HG03066 (cell line): ENCODE measurements around the gene DUSP19.
"Not testable (repeated sequence)": the region's sequence is repeated elsewhere in the genome, so short reads cannot be mapped to it uniquely, and the experiment has no call there.

Experiments
- ATAC-seq: cut with Tn5 transposase; IDR thresholded peaks from one replicate; pipeline ENCODE4 v1.9.1; 2021; ENCODE audit warnings: low read depth; ENCODE audit not compliant: unreplicated experiment

DUSP19 gene, protein sequence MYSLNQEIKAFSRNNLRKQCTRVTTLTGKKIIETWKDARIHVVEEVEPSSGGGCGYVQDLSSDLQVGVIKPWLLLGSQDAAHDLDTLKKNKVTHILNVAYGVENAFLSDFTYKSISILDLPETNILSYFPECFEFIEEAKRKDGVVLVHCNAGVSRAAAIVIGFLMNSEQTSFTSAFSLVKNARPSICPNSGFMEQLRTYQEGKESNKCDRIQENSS

DNA sequence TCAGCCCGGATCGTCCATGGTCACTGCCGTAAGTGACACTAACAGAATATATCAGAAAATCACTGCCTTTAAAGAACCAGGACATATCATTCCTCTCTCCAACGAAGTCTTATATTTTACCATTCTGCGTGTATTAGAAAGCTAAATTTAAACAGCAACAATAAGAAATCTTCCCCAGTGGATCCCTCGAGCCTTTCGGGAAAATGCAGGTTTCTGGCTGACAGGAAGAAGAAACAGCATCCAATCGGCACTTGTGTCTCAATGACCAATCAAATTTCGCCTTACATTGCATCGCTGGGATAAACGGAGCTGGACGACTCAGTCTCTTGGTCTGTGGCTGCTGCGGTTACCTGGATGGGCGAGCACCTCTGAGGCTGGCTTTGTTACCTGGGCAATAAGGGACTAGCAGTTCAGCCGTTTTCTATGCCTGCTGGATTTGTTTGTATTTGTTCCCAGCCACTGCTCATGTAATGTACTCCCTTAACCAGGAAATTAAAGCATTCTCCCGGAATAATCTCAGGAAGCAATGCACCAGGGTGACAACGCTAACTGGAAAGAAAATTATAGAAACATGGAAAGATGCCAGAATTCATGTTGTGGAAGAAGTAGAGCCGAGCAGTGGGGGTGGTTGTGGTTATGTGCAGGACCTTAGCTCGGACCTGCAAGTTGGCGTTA, at the start of gene DUSP19:
DUSP19 (plus strand) TSS at position 284 of the 675 bp plus-strand sequence; CDS start at position 471, 187 bp downstream.
- ATAC-seq: peak; percentile 92

DNA sequence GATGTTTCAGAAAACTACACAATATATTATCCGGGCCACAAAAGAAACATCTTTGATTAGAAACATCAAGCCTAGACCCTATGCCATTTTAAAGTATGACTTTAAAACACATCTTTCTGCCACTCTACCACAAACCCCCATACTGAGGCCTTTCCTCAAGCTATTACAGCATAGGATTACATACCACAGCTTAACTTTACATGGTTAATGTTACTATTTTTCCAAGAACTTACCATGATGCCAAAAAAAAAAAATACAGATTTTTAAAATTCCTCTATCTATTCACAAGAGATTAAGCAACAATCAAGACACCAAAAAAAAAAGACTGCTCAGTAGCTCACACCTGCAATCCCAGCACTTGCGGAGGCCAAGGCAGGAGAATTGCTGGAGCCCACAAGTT, 49.3 kb upstream of the DUSP19 start:
- no peak for ATAC-seq

DNA sequence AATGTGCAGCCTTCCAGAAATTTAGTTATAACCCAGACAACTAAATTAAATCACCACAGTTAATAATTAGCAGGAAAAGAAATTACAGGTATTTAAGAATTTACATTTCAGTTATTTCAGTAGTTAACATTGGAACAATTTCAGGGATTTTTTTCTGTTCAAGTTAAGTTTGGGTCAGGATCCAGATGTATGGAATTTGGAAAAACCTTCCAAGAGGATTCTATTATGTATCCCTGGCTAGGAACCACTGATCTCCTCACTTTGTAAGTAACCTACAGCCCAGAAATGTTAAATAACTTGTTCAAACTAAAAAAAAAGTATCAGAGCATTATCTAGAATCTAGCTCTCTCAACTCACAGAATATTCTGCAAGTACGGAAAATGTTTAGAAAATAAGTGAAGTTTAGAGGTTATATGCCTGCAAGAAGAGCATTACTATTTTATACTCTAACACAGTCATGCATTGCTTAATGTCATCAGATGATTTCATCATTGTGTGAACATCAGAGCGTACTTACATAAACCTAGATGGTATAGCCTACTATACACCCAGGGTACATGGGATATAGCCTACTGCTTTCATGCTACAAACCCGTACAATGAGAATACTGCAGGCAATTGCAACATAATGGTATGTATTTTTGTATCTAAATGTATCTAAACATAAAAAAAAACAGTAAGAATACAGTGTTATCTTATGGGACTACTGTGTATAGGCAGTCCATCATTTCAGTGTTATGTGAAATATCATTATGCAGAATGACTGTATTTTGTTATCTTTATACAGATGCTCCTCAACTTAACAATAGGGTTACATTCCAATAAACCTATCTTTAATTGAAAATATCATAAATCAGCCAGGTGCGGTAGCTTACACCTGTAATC, 46.4 kb upstream of the DUSP19 start:
- ATAC-seq: no peak

DNA sequence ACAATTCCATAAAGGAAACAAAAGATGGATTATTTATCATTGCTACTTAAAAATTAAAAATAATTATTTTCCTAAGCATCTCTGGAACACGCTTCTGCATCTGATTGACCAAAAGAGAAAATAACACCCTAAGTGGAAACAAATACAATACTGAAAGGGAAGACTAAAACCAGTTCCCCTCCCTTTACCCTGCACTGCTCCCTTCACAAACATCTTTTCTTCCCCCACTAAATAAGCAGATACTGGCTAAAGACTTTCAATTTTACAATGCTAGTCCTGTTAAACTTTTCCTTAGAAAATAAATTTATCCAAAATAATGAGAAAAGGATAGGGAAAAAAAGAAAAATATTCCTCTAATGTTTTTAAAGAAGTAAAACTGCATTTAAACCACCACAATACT, 44.6 kb upstream of the DUSP19 start:
- no peak for ATAC-seq

DNA sequence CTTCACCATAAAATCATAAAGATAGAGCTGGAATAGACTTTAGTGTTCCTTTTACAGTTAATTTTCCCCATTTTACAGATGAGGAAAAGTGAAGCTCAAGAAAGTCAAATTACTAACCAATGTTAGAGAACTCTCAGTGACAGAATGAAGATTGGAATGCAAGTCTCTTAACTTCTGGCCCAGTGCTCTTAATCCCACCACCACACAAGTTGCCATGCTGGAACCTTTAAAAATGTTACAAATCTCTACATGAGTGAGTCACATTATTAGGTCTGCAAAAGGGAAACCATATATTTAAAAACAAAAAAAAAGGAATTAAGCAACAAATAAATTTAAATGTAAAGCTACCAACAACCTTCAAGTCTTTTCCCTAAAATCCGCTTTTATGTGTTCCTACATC, 43.7 kb upstream of the DUSP19 start:
- no peak for ATAC-seq

DNA sequence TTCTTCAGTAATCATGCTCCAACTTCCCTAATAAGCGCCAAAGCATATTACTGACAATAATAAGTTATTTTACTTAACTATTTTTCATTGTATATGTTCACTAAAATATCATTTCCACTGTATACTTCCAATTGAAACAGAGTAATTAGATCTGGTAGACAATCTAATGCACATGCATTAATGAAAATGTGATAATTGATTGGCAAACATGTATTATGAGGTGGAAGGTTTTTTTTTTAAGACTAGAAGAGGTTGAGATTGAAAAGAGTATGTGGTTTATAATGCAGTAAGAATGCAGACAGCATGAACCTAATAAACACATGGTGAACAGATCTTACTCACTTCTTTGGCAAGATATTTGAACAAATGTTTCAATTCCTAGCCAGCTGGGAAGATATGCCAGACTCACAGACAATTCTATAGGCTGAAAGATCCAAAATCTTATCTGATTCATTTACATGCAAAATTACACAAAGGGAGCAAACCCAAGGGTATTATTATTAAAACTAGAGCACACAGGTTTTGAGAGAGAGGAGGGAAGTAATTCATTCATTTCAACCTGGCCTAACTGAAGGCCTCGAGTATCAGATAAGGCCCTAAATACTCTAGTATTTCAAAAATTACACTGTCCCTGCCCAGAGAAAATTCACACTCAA, 43.1 kb upstream of the DUSP19 start:
- no peak for ATAC-seq

DNA sequence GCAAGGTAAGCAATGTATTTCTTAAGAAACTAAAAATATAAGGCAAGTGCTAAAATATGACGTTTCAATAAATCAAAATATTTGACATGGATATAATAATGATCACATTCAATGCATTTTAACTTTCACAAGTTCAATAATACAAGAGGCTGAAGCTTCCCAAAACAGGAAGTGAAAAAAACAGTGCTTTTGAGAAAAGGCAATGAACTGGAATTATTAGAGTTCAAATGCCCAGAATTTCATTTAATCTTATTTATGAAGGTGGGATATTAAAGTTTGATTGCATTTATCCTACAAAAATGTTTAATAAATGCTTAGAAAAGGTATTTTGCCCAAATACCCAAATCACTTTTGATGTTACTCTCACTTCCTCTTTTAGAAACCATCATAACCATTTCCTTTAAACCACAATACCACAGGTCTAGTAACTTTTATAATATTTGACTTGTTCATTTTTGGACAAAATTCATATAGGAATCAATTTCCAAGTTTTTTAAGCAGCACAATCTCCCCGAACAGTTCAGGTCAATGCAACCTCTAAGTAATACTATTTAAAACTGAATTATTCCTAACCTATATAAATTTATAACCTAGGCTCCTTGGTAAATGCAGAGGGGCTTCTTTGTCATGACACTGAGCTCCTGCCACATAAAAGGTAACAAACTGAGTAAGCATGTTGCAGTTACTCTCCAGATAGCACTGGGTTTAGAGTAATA, 42.4 kb upstream of the DUSP19 start:
- peak; percentile 41 for ATAC-seq

DNA sequence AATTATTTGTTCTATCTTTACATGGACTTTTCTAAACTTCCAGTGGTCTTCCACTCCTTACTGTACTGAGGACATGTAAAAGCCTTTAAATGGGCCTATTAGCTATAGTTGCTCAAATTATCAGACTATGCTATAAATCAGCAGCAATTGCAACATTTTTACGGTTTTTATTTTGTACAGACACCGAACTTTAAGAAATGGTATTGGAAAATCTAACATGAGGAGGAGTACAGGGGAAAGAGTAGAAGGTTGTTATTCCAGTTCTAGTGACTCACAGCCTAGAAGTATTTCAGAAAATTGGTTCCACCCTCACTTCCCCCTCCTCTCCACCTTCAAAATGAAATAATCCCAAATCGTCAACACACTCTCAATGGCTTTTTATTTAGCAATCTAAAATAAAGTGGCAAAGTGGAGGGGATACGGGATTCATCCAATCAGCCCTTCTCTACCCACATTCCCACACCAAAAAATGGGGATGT, 41.4 kb upstream of the DUSP19 start:
- no peak for ATAC-seq

DNA sequence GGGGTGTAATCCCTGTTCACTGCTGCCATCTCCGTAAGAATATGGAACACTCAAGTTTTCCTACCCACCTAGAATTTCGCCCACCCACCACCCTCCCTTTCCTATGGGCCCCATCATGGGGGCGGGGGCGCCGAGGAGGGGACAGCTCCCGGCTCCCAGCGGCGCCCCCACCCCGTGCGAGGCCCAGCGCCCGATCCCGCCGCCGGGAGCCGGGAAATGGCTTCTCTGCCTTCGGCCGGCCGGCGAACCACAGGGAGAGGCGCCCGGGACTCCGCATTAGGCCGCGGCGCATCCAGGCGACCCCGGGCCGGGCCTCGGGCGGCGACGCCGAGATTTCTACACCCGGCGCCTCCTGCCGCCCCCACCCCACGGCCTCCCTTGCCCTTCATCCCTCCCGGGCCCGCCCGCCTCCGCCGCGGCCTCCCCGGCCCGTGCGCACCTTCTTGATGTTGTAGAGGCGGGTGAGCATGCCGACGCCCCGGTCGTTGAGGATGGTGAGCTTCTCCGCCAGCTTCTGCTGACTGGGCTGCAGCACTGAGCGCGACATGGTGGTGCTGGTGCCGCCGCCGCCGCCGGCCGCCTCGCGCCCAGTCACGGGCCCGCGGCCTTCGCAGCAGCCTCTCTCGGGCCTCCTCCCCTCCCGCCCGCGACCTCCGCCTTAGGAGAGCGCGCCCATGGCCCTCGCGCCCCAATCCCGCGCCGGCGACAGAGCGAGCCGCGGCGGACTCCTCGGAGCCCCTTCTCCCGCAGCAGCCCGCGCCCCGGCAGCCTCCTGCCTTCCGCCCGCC, 40.8 kb upstream of the DUSP19 start:
- peak; percentile 34 for ATAC-seq

DNA sequence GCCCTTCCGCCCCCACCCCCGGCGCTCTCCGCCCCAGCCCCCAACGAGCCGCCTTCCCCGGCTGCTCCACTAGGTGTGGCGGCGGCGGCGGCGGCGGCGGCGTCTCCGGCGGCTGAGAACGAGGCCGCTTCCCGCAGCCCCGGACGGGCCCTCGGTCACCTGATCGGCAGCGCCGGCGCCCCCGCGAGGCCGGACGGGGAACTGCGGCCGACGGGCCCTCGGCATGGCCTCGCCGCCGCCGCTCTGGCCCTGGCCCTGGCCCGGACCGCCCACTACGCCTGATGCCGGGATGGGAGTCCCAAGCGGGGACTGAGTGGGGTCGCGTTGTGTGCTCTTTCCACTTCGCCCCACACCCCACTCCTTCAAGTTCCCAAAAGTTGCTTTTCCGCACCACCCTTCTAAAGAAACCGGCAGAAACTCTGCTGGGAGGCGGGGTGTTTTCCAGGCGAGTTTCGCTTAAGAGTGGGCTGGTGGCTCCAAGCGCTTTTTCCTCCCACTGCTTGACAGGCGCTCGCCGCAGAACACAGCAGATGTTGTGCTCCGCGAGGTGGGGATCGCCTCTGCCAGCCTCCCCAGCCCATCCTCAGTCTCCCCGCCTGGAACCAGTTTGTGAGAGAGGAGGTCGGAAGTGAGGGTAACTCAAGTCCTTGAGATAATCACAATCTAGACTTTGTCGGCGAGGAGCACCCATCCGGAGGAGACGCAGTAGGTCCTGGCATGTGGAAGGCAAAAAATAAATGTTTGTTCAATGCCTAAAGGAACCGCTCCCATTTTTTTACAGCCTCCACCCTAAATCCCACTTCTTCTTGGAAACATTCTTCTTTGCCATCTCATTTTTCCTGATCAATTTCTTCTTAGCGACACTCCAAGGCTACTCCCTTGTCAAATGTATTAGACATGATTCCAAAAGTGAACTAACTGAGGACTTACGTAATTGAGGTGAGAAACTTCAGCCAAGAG, 39.9 kb upstream of the DUSP19 start, which contains the start of gene NCKAP1:
NCKAP1 (minus strand) TSS at position 117 of the 960 bp plus-strand sequence. CDS start 358 bp downstream, outside the sequence.
- peak; percentile 63 for ATAC-seq

DNA sequence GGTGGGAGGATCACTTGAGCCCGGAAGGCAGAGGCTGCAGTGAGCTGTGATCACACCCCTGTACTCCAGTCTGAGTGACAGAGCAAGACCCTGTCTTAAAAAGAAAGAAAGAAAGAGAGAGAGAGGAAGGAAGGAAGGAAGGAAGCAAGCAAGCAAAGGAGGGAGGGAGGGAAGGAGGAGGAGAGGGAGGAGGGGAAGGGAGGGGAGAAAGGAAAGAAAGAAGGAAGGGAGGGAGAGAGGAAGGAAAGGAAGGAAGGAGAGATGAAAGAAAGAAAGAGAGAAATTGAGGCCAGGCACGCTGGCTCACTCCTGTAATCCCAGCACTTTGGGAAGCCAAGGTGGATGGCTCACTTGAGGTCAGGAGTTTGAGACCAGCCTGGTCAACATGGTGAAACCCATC, 37.9 kb upstream of the DUSP19 start:
- no peak for ATAC-seq

DNA sequence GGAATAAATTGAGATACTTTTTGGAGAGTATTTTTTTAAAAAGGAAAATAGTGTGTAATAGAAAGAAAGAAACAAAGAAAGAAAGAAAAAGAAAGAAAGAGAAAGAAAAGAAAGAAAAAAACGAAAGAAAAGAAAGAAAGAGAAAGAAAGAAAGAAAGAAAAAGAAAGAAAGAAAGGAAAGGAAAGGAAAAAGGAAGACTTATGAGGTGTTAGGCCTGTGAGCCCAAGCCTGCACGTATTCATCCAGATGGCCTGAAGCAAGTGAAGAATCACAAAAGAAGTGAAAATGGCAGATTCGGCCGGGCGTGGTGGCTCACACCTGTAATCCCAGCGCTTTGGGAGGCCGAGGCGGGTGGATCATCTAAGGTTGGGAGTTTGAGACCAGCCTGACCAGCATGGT, 35.0 kb upstream of the DUSP19 start:
- ATAC-seq: not testable (repeated sequence)

DNA sequence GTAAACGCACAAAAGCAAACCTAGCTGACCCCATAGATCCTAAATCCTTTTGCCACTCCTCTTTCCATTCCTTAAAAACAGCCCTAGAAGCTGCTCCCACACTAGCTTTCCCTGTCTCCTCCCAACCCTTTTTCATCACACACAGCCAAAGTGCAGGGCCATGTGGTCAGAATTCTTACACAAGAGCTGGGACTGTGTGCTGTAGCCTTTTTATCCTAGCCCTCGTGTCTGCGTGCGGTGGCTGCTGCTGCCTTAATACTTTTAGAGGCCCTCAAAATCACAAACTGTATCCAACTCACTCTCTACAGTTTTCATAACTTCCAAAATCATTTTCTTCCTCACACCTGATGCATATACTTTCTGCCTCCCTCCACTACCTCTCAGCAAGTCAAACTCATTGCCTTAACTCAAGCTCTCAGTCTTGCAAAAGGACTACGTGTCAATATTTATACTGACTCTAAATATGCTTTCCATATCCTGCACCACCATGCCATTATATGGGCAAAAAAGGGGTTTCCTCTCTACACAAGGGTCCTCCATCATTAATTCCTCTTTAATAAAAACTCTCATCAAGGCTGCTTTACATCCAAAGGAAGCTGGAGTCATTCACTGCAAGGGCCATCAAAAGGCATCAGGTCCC, 30.9 kb upstream of the DUSP19 start:
- ATAC-seq: not testable (repeated sequence)

DNA sequence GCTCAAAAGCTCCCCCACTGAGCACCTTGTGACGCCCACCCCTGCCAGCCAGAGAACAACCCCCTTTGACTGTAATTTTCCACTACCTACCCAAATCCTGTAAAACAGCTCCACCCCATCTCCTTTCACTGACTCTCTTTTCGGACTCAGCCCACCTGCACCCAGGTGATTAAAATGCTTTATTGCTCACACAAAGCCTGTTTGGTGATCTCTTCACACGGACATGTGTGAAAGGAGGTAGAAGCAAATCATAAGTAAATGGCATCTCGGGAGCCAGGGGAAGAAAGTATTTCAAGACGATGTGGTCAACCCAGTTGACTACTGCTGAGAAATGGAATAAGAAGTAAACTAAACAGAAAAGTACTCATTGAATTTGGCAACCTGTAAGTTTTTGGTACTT, 29.1 kb upstream of the DUSP19 start:
- ATAC-seq: no peak

DNA sequence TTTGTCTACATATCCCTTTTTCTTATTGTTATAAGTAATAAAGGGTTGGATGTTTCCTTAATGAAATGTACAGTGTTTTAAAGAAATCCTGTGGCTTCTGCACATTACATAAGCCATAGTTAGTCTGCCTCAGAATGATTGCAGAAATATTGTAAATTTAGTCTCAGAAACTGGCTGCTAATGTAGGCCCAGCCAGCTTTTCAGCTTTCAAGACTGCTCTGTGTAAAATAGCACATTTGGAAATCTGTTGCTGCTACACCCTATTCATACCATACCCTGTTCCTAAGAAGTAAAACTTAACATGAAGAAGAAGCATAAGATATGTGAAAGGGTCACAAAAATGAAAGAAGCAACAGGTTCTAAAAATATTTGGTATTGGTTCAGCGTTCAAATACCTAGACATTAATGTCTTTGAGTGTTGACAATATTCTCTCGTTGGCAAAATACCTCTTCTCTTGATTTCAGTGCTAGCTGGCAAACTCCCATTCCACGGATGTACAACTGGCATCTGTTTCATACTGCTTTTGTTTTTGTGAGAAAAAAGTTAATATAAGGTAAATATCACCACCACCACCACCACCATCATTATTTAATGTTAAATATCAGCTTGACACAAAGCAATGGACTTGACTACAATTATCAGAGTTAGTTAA, 21.1 kb upstream of the DUSP19 start:
- ATAC-seq: peak; percentile 44

DNA sequence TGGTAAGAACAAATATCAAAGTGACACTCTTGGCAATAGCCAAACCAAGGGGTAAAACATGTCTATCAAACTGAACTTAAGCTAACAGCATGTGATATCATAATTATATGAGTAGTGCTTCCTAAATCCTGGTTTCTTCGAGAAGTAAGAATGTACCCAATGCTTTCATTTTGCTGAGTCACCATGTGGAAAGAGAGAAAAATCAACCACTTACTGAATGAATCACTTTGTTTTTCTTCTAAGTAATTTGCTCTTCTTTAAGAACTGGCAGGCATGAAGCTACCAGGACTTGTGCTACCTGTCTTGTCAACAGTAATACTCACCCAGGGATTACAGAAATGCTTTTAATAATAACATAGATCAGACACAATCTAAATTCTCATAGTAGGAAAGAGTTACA, 19.0 kb upstream of the DUSP19 start:
- ATAC-seq: no peak

DNA sequence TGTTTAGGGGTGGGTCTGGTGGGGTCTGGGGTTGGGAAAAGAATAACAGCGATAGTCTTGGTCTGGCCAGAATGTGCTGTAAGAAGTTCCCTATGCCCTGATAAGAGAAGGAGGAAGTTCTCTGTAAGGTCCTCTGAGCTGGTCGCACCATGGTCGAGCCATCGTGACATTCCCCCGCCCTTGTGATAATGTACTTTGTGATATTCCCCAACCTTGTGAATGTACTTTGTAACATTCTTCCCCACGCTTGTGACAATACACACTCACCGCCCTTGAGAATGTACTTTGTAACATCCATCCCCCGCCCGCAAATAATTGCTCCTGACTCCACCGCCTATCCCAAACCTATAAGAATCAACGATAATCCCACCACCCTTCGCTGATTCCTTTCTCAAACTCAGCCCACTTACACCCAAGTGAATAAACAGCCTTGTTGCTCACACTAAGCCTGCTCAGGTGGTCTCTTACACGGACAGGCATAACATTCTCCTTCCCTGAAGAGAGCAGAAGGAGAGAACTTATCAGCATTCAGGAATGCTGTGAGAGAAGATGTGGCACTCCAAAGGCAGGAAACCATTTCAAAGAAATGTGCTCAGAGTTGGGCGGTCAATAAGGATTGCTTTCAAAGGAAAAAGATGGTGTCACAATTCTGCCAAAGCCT, 17.8 kb upstream of the DUSP19 start:
- ATAC-seq: no peak
